Ishikawa (cell line): ENCODE data around the gene CD83.

Experiments
- CEBPB ChIP-seq: IDR thresholded peaks from 2 replicates; pipeline ENCODE4 v1.6.1; 2012
- CREB1 ChIP-seq: IDR thresholded peaks from 2 replicates; pipeline ENCODE4 v1.6.1; 2012; ENCODE audit warnings: low read depth
- EGR1 ChIP-seq: IDR thresholded peaks from 2 replicates; pipeline ENCODE4 v1.6.1; 2012
- EP300 ChIP-seq: IDR thresholded peaks from 2 replicates; pipeline ENCODE4 v1.6.1; 2012; ENCODE audit warnings: borderline replicate concordance
- FOXM1 ChIP-seq: IDR thresholded peaks from 2 replicates; pipeline ENCODE4 v1.6.1; 2012; ENCODE audit warnings: low read depth, borderline replicate concordance
- RAD21 ChIP-seq: IDR thresholded peaks from 2 replicates; pipeline ENCODE4 v1.6.1; 2012; ENCODE audit warnings: low read depth
- TAF1 ChIP-seq: IDR thresholded peaks from 2 replicates; pipeline ENCODE4 v1.6.1; 2012; ENCODE audit warnings: low read depth, mild to moderate bottlenecking
- TCF12 ChIP-seq: IDR thresholded peaks from 2 replicates; pipeline ENCODE4 v1.6.1; 2012; ENCODE audit warnings: low read depth
- TEAD4 ChIP-seq: IDR thresholded peaks from 2 replicates; pipeline ENCODE4 v1.6.1; 2012
- YY1 ChIP-seq: IDR thresholded peaks from 2 replicates; pipeline ENCODE4 v1.6.1; 2012; ENCODE audit warnings: low read depth
- ZBTB7A ChIP-seq: IDR thresholded peaks from 2 replicates; pipeline ENCODE4 v1.6.1; 2012; ENCODE audit warnings: low read depth
- TF ChIP-seq, protein P1 (sequence below): IDR thresholded peaks from 2 replicates; pipeline ENCODE4 v1.6.1; 2012; ENCODE audit warnings: low read depth, mild to moderate bottlenecking
- TF ChIP-seq, protein P2 (sequence below): IDR thresholded peaks from 2 replicates; pipeline ENCODE4 v1.6.1; 2012
- TF ChIP-seq, protein P3 (sequence below): IDR thresholded peaks from 2 replicates; pipeline ENCODE4 v1.6.1; 2012

DNA sequence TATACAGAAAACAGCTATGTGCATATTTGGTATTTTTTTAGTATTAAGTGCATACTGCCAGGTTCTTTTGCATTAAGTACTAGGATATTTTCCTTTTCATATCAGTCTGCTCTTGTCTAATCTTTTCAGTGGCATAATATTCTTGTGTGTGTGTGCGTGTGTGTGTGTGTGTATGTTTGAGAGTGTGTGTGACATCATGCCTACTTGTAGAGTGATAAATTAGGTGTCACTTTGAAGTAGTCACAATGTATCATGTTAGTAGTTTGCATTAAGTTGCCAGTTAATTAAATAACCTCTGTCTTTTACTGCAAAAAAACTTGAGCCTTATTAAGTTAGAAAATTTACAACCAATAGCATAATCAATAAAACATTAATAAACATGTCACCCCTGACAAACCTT is 65.3 kb downstream of the CD83 start:
- no peak for TF ChIP-seq CREB1
- TF ChIP-seq, protein P1, sequence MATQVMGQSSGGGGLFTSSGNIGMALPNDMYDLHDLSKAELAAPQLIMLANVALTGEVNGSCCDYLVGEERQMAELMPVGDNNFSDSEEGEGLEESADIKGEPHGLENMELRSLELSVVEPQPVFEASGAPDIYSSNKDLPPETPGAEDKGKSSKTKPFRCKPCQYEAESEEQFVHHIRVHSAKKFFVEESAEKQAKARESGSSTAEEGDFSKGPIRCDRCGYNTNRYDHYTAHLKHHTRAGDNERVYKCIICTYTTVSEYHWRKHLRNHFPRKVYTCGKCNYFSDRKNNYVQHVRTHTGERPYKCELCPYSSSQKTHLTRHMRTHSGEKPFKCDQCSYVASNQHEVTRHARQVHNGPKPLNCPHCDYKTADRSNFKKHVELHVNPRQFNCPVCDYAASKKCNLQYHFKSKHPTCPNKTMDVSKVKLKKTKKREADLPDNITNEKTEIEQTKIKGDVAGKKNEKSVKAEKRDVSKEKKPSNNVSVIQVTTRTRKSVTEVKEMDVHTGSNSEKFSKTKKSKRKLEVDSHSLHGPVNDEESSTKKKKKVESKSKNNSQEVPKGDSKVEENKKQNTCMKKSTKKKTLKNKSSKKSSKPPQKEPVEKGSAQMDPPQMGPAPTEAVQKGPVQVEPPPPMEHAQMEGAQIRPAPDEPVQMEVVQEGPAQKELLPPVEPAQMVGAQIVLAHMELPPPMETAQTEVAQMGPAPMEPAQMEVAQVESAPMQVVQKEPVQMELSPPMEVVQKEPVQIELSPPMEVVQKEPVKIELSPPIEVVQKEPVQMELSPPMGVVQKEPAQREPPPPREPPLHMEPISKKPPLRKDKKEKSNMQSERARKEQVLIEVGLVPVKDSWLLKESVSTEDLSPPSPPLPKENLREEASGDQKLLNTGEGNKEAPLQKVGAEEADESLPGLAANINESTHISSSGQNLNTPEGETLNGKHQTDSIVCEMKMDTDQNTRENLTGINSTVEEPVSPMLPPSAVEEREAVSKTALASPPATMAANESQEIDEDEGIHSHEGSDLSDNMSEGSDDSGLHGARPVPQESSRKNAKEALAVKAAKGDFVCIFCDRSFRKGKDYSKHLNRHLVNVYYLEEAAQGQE: no peak
- no peak for TF ChIP-seq RAD21
- no peak for TF ChIP-seq EP300
- no peak for TF ChIP-seq CEBPB
- TF ChIP-seq TAF1: no peak
- no peak for TF ChIP-seq FOXM1
- no peak for TF ChIP-seq EGR1
- TF ChIP-seq, protein P2, sequence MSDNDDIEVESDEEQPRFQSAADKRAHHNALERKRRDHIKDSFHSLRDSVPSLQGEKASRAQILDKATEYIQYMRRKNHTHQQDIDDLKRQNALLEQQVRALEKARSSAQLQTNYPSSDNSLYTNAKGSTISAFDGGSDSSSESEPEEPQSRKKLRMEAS: no peak
- TF ChIP-seq, protein P3, sequence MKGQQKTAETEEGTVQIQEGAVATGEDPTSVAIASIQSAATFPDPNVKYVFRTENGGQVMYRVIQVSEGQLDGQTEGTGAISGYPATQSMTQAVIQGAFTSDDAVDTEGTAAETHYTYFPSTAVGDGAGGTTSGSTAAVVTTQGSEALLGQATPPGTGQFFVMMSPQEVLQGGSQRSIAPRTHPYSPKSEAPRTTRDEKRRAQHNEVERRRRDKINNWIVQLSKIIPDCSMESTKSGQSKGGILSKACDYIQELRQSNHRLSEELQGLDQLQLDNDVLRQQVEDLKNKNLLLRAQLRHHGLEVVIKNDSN: no peak
- no peak for TF ChIP-seq TEAD4
- no peak for TF ChIP-seq TCF12
- TF ChIP-seq ZBTB7A: no peak
- no peak for TF ChIP-seq YY1
